CD14-positive monocyte (primary cell): ENCODE data around the gene C22orf15. TPM values are rescaled to one million over a fixed set of nuclear protein-coding genes. Genes with fewer than 3 reads are reported as not detected.

Experiments used
- DNase-seq, 3 donors: peaks; one replicate each; pipeline ENCODE4 v3.0.0-alpha.2; 2011 to 2022
- H2AFZ ChIP-seq: 2 replicates; pipeline ENCODE4 v1.6.0; 2012; ENCODE audit warnings: mild to moderate bottlenecking, low read depth, low read length, inconsistent platforms; ENCODE audit not compliant: insufficient read depth, poor library complexity, severe bottlenecking
- H3K27ac ChIP-seq, 2 donors: 1 replicate in 1 of 2; 2 replicates in 1 of 2; pipeline ENCODE4 v1.5.1; 2012 to 2013; ENCODE audit warnings: low read length in 2 of 2, control low read depth in 1 of 2, inconsistent platforms in 1 of 2, low read depth in 1 of 2, mild to moderate bottlenecking in 1 of 2
- H3K27me3 ChIP-seq, 2 donors: one replicate each; pipeline versions ENCODE4 v1.6.0 to v1.6.1; 2011 to 2013; ENCODE audit warnings: low read length in 2 of 2; ENCODE audit not compliant: control insufficient read depth in 2 of 2, insufficient read depth in 2 of 2
- H3K36me3 ChIP-seq, 2 donors: replicated peaks in 1 of 2; 1 replicate in 1 of 2; 2 replicates in 1 of 2; pipeline versions ENCODE4 v1.5.1 to v1.6.1; 2012 to 2013; ENCODE audit warnings: low read length in 2 of 2, control low read depth in 1 of 2, inconsistent platforms in 1 of 2, mild to moderate bottlenecking in 1 of 2; ENCODE audit not compliant: insufficient read depth in 2 of 2, control insufficient read depth in 1 of 2
- H3K4me1 ChIP-seq, 2 donors: 1 replicate in 1 of 2; 2 replicates in 1 of 2; pipeline versions ENCODE4 v1.5.1 to v1.6.1; 2012 to 2013; ENCODE audit warnings: low read length in 2 of 2, control low read depth in 1 of 2, inconsistent platforms in 1 of 2, mild to moderate bottlenecking in 1 of 2, moderate library complexity in 1 of 2; ENCODE audit not compliant: insufficient read depth in 2 of 2, control insufficient read depth in 1 of 2
- H3K4me2 ChIP-seq: replicated peaks from 2 replicates; pipeline ENCODE3; 2012; ENCODE audit warnings: low read length, moderate library complexity, mild to moderate bottlenecking; ENCODE audit not compliant: poor library complexity, severe bottlenecking; ENCODE audit errors: extremely low read depth
- H3K4me3 ChIP-seq, 3 experiments: fragments of 200-600 bp in 1 of 3; sonication (generic) in 1 of 3; replicated peaks in 1 of 3; 1 replicate in 2 of 3; 2 replicates in 1 of 3; pipeline ENCODE4 v1.5.1; 2011 to 2013; ENCODE audit warnings: low read length in 3 of 3, mild to moderate bottlenecking in 3 of 3, control low read depth in 2 of 3, low read depth in 2 of 3, inconsistent platforms in 1 of 3, moderate library complexity in 1 of 3
- H3K79me2 ChIP-seq: 2 replicates; pipeline ENCODE4 v1.6.0; 2012; ENCODE audit warnings: mild to moderate bottlenecking, control low read depth, inconsistent platforms, low read length, moderate library complexity; ENCODE audit not compliant: insufficient read depth
- H3K9ac ChIP-seq: 2 replicates; pipeline ENCODE4 v1.6.0; 2017; ENCODE audit warnings: low read length, mild to moderate bottlenecking; ENCODE audit not compliant: insufficient read depth, poor library complexity, severe bottlenecking
- H3K9me3 ChIP-seq, 2 donors: replicated peaks in 1 of 2; 1 replicate in 1 of 2; 2 replicates in 1 of 2; pipeline versions ENCODE4 v1.5.1 to v1.6.1; 2012 to 2013; ENCODE audit warnings: low read length in 2 of 2, control low read depth in 1 of 2; ENCODE audit not compliant: control insufficient read depth in 1 of 2, insufficient read depth in 1 of 2
- H4K20me1 ChIP-seq: 2 replicates; pipeline ENCODE4 v1.6.0; 2012; ENCODE audit warnings: mild to moderate bottlenecking, low read length, control low read depth, moderate library complexity; ENCODE audit not compliant: insufficient read depth
- H3K27ac Mint-ChIP-seq, 7 donors: one replicate each; pipeline ENCODE4 v1.8.0; 2020; ENCODE audit warnings: mild to moderate bottlenecking in 7 of 7, mixed read lengths in 7 of 7, moderate library complexity in 6 of 7, inconsistent platforms in 2 of 7
- H3K27me3 Mint-ChIP-seq, 3 donors: one replicate each; pipeline ENCODE4 v1.8.0; 2021 to 2022; ENCODE audit warnings: low read depth in 3 of 3, mild to moderate bottlenecking in 3 of 3, mixed read lengths in 3 of 3, moderate library complexity in 3 of 3, inconsistent platforms in 1 of 3
- H3K36me3 Mint-ChIP-seq, 2 donors: one replicate each; pipeline ENCODE4 v1.8.0; 2020; ENCODE audit warnings: mixed read lengths in 2 of 2, inconsistent platforms in 1 of 2, mild to moderate bottlenecking in 1 of 2
- H3K4me1 Mint-ChIP-seq: one replicate; pipeline ENCODE4 v1.8.0; 2020; ENCODE audit warnings: mild to moderate bottlenecking, mixed read lengths
- H3K4me3 Mint-ChIP-seq, 2 donors: one replicate each; pipeline ENCODE4 v1.8.0; 2020; ENCODE audit warnings: mild to moderate bottlenecking in 2 of 2, mixed read lengths in 2 of 2, moderate library complexity in 1 of 2
- H3K9me3 Mint-ChIP-seq, 7 donors: one replicate each; pipeline ENCODE4 v1.8.0; 2020 to 2022; ENCODE audit warnings: mixed read lengths in 7 of 7, mild to moderate bottlenecking in 6 of 7, moderate library complexity in 6 of 7, inconsistent platforms in 2 of 7
- WGBS: methylation state at CpG from one replicate; pipeline ENCODE4 v1.1.5; 2013; ENCODE audit warnings: missing lambda C conversion rate; ENCODE audit not compliant: insufficient coverage; 5-methylcytosine and 5-hydroxymethylcytosine counted together
- intact Hi-C, 2 donors: fragments of 100-400 bp; cut with micrococcal nuclease; formaldehyde crosslinking; loops; one replicate each; pipeline versions ENCODE4 v1.15.0 to v1.15.1; 2023
- polyA plus RNA-seq, 3 donors: library from polyadenylated mRNA; depleted of rRNA in 1 of 3; unstranded in 2 of 3; stranded (reverse) in 1 of 3; fragments of 300-500 nt in 2 of 3; fragments of >200 nt in 1 of 3; fragmentation: Illumina TruSeq in 2 of 3; gene quantifications; 1 replicate in 2 of 3; 2 replicates in 1 of 3; pipeline ENCODE4 v1.2.3, GENCODE V29; 2012 to 2021
- TF ChIP-seq, protein P1 (sequence below): fragments of 200-600 bp; IDR thresholded peaks from one replicate; pipeline ENCODE4 v1.8.0; 2022; ENCODE audit warnings: antibody characterized with exemption, mild to moderate bottlenecking

C22orf15 gene
- polyA plus RNA-seq, 3 donors: 0.29 TPM; not detected in 2

- H3K27ac ChIP-seq: peak overlapping the region in 1 of 2 donors; percentile 45
- peaks cover 5% of the 10 kb centered on the region for H4K20me1 ChIP-seq
- H3K9me3 Mint-ChIP-seq: no peaks in the 10 kb centered on the region
- H3K79me2 ChIP-seq: peaks cover 22% of the 10 kb centered on the region
- peaks cover 21% of the 10 kb centered on the region for H3K4me1 Mint-ChIP-seq
- H3K9ac ChIP-seq: peak overlapping the region; percentile 91
- no peak overlapping the region for H3K4me2 ChIP-seq
- H2AFZ ChIP-seq: no peak overlapping the region
- peak overlapping the region in 4 of 7 donors; percentile 75 to 89 (median 80) for H3K27ac Mint-ChIP-seq
- peaks cover 0 to 3% (median 1%) of the 10 kb centered on the region in 3 donors for H3K27me3 Mint-ChIP-seq
- peak overlapping the region; percentile 35 to 80 for H3K4me3 Mint-ChIP-seq
- no peaks in the 10 kb centered on the region for H3K27me3 ChIP-seq
- intact Hi-C loops: loop anchor here in 1 of 2 donors (5.0 kb wide), 1 partner anchor 122 kb away; the partner anchor contains the start of gene DERL3
- no peak overlapping the region for H3K4me3 ChIP-seq
- DNase-seq: peak in 2 of 3 donors; percentile 28 to 39
- whole genome bisulfite sequencing: 95% methylated on average over 17 of the region's 23 CpGs
- TF ChIP-seq, protein P1, sequence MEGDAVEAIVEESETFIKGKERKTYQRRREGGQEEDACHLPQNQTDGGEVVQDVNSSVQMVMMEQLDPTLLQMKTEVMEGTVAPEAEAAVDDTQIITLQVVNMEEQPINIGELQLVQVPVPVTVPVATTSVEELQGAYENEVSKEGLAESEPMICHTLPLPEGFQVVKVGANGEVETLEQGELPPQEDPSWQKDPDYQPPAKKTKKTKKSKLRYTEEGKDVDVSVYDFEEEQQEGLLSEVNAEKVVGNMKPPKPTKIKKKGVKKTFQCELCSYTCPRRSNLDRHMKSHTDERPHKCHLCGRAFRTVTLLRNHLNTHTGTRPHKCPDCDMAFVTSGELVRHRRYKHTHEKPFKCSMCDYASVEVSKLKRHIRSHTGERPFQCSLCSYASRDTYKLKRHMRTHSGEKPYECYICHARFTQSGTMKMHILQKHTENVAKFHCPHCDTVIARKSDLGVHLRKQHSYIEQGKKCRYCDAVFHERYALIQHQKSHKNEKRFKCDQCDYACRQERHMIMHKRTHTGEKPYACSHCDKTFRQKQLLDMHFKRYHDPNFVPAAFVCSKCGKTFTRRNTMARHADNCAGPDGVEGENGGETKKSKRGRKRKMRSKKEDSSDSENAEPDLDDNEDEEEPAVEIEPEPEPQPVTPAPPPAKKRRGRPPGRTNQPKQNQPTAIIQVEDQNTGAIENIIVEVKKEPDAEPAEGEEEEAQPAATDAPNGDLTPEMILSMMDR: no peak
- H3K9me3 ChIP-seq: no peaks in the 10 kb centered on the region
- H3K36me3 ChIP-seq: peaks cover 40 to 45% of the 10 kb centered on the region in 2 donors
- H3K36me3 Mint-ChIP-seq: peaks cover 37 to 46% of the 10 kb centered on the region in 2 donors
- peaks cover 15 to 26% of the 10 kb centered on the region in 2 donors for H3K4me1 ChIP-seq
Measured at GRCh38 chr22:23714596-23715578, 47.9 kb upstream of the C22orf15 start.

DNA sequence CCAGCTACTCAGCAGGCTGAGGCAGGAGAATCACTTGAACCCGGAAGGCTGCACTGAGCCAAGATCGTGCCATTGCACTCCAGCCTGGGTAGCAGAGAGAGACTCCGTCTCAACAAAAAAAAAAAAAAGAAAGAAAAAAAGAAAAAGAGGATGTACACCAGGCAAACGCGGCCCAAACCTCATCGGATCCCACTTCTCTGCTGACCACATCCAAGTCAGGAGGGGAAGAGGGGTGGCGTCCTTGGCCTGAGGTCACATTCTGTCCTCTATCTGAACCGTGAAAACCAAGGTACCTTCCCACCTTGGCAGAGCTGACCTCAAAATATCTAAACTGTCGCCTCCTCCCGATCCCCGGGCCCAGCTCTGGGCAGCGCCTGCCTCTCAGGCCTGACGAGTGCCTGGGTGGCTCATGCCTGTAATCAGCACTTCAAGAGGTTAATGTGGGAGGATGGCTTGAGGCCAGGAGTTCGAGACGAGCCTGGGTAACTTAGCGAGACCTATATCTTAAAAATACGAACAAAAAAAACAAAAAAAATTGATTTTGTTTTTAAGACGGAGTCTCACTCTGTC is 46.9 kb upstream of the C22orf15 start:
- Histone ChIP-seq H3K27me3 (no peaks in the 10 kb centered on the region), H3K4me1 (peaks cover 15 to 26% of the 10 kb centered on the region in 2 donors), H3K27ac (peak overlapping the region; percentile 8 to 92), H3K79me2 (peaks cover 22% of the 10 kb centered on the region), H3K9me3 (no peaks in the 10 kb centered on the region), H4K20me1 (peaks cover 5% of the 10 kb centered on the region), H3K36me3 (peaks cover 30 to 35% of the 10 kb centered on the region in 2 donors), H2AFZ (peak overlapping the region; percentile 95), H3K9ac (peak overlapping the region; percentile 91), H3K4me2 (peak overlapping the region; percentile 89), H3K4me3 (peak overlapping the region in 2 of 3 experiments; percentile 69 to 90)
- Mint-ChIP-seq H3K36me3 (peaks cover 27 to 36% of the 10 kb centered on the region in 2 donors), H3K27me3 (peaks cover 0 to 3% (median 1%) of the 10 kb centered on the region in 3 donors), H3K27ac (peak overlapping the region; percentile 28 to 89 (median 79)), H3K4me3 (peak overlapping the region; percentile 59 to 80), H3K4me1 (peaks cover 21% of the 10 kb centered on the region), H3K9me3 (no peaks in the 10 kb centered on the region)
- DNase-seq: peak; percentile 17 to 31 (median 18)
- 65% methylated on average over 8 of the region's 18 CpGs for WGBS
- intact Hi-C loops: loop anchor here in 1 of 2 donors (5.0 kb wide), 1 partner anchor 121 kb away; the partner anchor contains the start of gene DERL3
- TF ChIP-seq, protein P1: no peak
